ENCODE data around the gene ASB4.
A peak's percentile ranks its signal among the peaks of the same experiment; 100 is the strongest.
"Not testable (repeated sequence)": the region's sequence is repeated elsewhere in the genome, so short reads cannot be mapped to it uniquely, and the experiment has no call there.

ASB4 gene

GRCh38 chr7:95454438-95455045 lies 31.2 kb upstream of the ASB4 start:
- TF ChIP-seq CTCF (IDR thresholded peaks at IDR 0.05; ENCODE audit: low read length, missing control alignments), result no peak
- no peak overlapping the region for H3K4me3 ChIP-seq (replicated peaks; ENCODE audit: low read depth, low read length)
- DNase-seq (ENCODE audit: low read depth), result no peak

- DNase-seq (ENCODE audit: low read depth), result no peak
- no peak overlapping the region for H3K4me3 ChIP-seq (replicated peaks; ENCODE audit: low read depth, low read length)
- no peak for TF ChIP-seq CTCF (IDR thresholded peaks at IDR 0.05; ENCODE audit: low read length, missing control alignments)
Measured at GRCh38 chr7:95457947-95458346, 27.8 kb upstream of the ASB4 start.

GRCh38 chr7:95460653-95461052 lies 25.1 kb upstream of the ASB4 start:
- not testable (repeated sequence) for DNase-seq (ENCODE audit: low read depth)

GRCh38 chr7:95467912-95468607 lies 17.7 kb upstream of the ASB4 start:
- no peak for DNase-seq (ENCODE audit: low read depth)
- no peak for TF ChIP-seq CTCF (IDR thresholded peaks at IDR 0.05; ENCODE audit: low read length, missing control alignments)
- H3K4me3 ChIP-seq (replicated peaks; ENCODE audit: low read depth, low read length), result no peak overlapping the region

More at GRCh38 chr7:95460653-95461052, 25.1 kb upstream of the ASB4 start:
- not testable (repeated sequence) for H3K4me3 ChIP-seq (replicated peaks; ENCODE audit: low read depth, low read length)

GRCh38 chr7:95469187-95469586 lies 16.6 kb upstream of the ASB4 start:
- no peak for TF ChIP-seq CTCF (IDR thresholded peaks at IDR 0.05; ENCODE audit: low read length, missing control alignments)
- no peak overlapping the region for H3K4me3 ChIP-seq (replicated peaks; ENCODE audit: low read depth, low read length)
- no peak for DNase-seq (ENCODE audit: low read depth)

- no peak overlapping the region for H3K4me3 ChIP-seq (replicated peaks; ENCODE audit: low read depth, low read length)
- no peak for TF ChIP-seq CTCF (IDR thresholded peaks at IDR 0.05; ENCODE audit: low read length, missing control alignments)
- DNase-seq (ENCODE audit: low read depth), result no peak
Measured at GRCh38 chr7:95469848-95470247, 15.9 kb upstream of the ASB4 start.

GRCh38 chr7:95470452-95470851 lies 15.3 kb upstream of the ASB4 start:
- TF ChIP-seq CTCF (IDR thresholded peaks at IDR 0.05; ENCODE audit: low read length, missing control alignments), result no peak
- H3K4me3 ChIP-seq (replicated peaks; ENCODE audit: low read depth, low read length), result no peak overlapping the region
- peak; percentile 69 for DNase-seq (ENCODE audit: low read depth)
